Tibial nerve (tissue), 4 donors: ENCODE data around the gene ALDH3B1. TPM values are rescaled to one million over a fixed set of nuclear protein-coding genes. Genes with fewer than 3 reads are reported as not detected.

ENCODE experiments used
- DNase-seq, 2 donors: peaks; one replicate each; pipeline ENCODE4 v3.0.0-alpha.2; 2019; ENCODE audit warnings: low spot score in 2 of 2
- H3K27ac ChIP-seq, 4 donors: fragments of 200-600 bp; sonication (generic) in 3 of 4; one replicate each; pipeline ENCODE4 v1.5.1; 2017 to 2019; ENCODE audit warnings: mild to moderate bottlenecking in 1 of 4
- H3K27me3 ChIP-seq, 2 donors: fragments of 200-600 bp; sonication (generic) in 1 of 2; one replicate each; pipeline versions ENCODE4 v1.5.1 to v1.6.0; 2017 to 2019
- H3K36me3 ChIP-seq, 3 donors: fragments of 200-600 bp; sonication (generic); one replicate each; pipeline ENCODE4 v1.5.1; 2018 to 2019
- H3K4me1 ChIP-seq, 4 donors: fragments of 200-600 bp; sonication (generic) in 3 of 4; one replicate each; pipeline ENCODE4 v1.5.1; 2017 to 2019
- H3K4me3 ChIP-seq, 4 donors: fragments of 200-600 bp; sonication (generic) in 3 of 4; one replicate each; pipeline ENCODE4 v1.5.1; 2017 to 2019; ENCODE audit warnings: mild to moderate bottlenecking in 1 of 4, moderate library complexity in 1 of 4
- H3K9me3 ChIP-seq, 4 donors: fragments of 200-600 bp; sonication (generic) in 3 of 4; one replicate each; pipeline ENCODE4 v1.5.1; 2017 to 2019
- CTCF ChIP-seq, 5 experiments: fragments of 200-600 bp in 3 of 5; fragments of 450-650 bp in 2 of 5; sonication (generic) in 3 of 5; IDR thresholded peaks; one replicate each; pipeline ENCODE4 v1.5.1; 2016 to 2019; ENCODE audit warnings: antibody characterized with exemption in 5 of 5, mild to moderate bottlenecking in 3 of 5, moderate library complexity in 2 of 5
- EP300 ChIP-seq, 2 donors: sonication (generic); formaldehyde crosslinking; IDR thresholded peaks; one replicate each; pipeline ENCODE4 v1.6.1; 2017; ENCODE audit warnings: antibody characterized with exemption in 2 of 2, mild to moderate bottlenecking in 1 of 2
- POLR2A ChIP-seq, 2 donors: fragments of 450-650 bp; IDR thresholded peaks; one replicate each; pipeline ENCODE4 v1.6.1; 2017; ENCODE audit warnings: antibody characterized with exemption in 2 of 2, mild to moderate bottlenecking in 2 of 2, moderate library complexity in 2 of 2
- WGBS, 2 donors: methylation state at CpG; one replicate each; pipeline ENCODE4 v1.1.5; 2018; 5-methylcytosine and 5-hydroxymethylcytosine counted together
- total RNA-seq, 4 donors: library from RNA; depleted of rRNA; stranded (reverse); fragments of >200 nt; gene quantifications; one replicate each; pipeline ENCODE4 v1.1.0, GENCODE V29; 2016

ALDH3B1 gene
- total RNA-seq, 4 donors from 2014 or later = 80.4 to 137 (median 91.8) TPM

- peaks cover 0 to 73% (median 15%) of the 10 kb centered on the region in 3 donors for H3K36me3 ChIP-seq
- TF ChIP-seq CTCF (IDR thresholded peaks at IDR 0.05) = no peak
- no peak for TF ChIP-seq POLR2A (IDR thresholded peaks at IDR 0.05)
- no peak for TF ChIP-seq EP300 (IDR thresholded peaks at IDR 0.05)
- no peaks in the 10 kb centered on the region for H3K27me3 ChIP-seq
- no peak overlapping the region for H3K4me3 ChIP-seq
- H3K4me1 ChIP-seq = peaks cover 0 to 4% (median 0%) of the 10 kb centered on the region in 4 donors
- WGBS, 2 donors = 47 to 54% methylated on average over 8 to 9 of the region's 9 CpGs
- no peak overlapping the region for H3K27ac ChIP-seq
- DNase-seq = no peak
- no peaks in the 10 kb centered on the region for H3K9me3 ChIP-seq
Measured at GRCh38 chr11:68053117-68053516, 43.0 kb downstream of the ALDH3B1 start.

DNA sequence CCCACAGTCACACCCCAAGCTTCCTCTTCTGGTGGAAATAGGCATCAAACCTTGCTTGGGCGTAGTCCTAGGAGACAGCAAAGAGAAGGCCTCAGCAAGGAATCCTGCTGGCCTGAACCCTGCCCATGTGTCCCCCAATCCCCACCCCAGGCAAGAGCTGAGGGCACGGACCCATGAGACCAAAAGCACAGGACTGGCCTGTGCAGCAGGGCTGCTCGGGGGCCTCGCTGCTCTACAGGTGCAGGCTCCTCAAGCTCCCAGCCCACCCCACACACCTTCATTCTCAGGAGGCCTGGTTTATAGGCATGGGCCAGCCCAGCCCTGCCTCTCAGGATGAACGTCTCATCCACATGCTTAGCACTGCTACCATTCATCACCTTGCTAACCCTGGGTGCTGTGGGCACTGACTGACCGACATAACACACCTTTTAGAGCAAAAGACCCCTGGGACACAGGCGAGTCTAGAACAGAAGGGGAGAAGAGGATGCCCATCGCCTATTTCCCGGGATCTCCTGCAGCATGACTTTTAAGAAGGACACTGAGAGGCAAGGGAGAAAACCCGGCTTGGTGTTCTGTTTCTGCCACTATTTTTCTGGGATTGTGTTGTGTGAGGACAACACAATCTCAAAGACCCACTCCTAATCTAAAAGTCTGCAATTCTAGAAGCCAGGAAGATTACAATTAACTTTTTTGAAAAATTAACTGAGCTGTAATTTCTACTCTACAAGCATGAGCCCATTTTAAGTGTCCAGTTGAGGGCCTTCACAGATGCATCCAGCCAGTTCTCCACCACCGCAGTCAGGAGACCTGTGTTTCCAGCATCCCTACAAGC is 44.1 kb downstream of the ALDH3B1 start:
- DNase-seq = no peak

DNA sequence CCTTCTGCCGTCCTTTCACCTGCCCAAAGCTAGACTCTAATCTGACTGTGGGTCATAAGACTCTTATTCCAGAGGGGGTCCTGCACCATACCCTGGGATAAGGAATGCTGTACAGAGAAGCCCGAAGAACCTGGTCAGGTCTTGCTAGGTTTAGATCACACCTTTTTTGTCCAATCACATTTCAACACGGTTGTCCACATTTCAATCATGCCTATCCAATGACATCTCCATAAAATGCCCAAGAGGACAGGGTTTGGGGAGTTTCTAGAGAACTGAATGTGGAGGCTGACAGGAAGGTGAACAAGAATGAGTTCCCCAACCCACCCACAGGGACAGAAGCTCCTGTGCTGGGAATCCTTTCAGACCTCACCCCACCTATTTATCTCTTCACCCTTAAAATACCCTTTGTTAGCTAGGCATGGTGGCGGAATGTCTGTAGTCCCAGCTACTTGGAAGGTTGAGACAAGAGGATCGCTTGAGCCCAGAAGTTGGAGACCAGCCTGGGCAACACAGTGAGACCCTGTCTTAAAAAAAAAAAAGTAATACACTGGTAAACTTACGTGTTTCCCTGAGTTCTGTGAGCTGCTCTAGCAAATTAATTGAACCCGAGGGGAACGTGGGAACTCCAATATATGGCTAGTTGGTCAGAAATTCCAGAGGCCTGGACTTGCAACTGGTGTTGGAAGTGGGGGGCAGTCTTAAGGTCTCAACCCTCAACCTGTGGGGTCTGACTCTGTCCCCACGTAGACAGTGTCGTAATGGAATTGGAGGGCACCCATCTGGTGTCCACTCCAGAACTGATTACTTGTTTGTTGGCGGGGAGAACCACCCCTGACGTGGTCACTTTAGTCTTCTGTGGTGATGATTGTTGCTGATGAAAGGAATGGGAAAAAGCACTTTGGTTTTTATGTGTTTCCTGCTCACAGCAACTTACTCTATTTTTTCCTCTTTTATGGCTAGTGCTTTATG is 46.5 kb downstream of the ALDH3B1 start:
- TF ChIP-seq EP300 (IDR thresholded peaks at IDR 0.05) (no peak), POLR2A (IDR thresholded peaks at IDR 0.05) (no peak), CTCF (IDR thresholded peaks at IDR 0.05) (no peak)
- no peak overlapping the region for H3K4me3 ChIP-seq
- peaks cover 0 to 74% (median 5%) of the 10 kb centered on the region in 3 donors for H3K36me3 ChIP-seq
- H3K4me1 ChIP-seq = no peaks in the 10 kb centered on the region
- 93% methylated on average over 12 of the region's 12 CpGs for WGBS, 2 donors
- H3K9me3 ChIP-seq = no peaks in the 10 kb centered on the region
- H3K27ac ChIP-seq = no peak overlapping the region
- DNase-seq = no peak
- no peaks in the 10 kb centered on the region for H3K27me3 ChIP-seq

More for the DNA sequence above, 44.1 kb downstream of the ALDH3B1 start:
- Histone ChIP-seq H3K36me3 (peaks cover 0 to 74% (median 12%) of the 10 kb centered on the region in 3 donors), H3K4me1 (peaks cover 0 to 4% (median 0%) of the 10 kb centered on the region in 4 donors), H3K9me3 (no peaks in the 10 kb centered on the region), H3K27ac (no peak overlapping the region), H3K4me3 (no peak overlapping the region), H3K27me3 (no peaks in the 10 kb centered on the region)
- TF ChIP-seq CTCF (IDR thresholded peaks at IDR 0.05) = no peak
- TF ChIP-seq EP300 (IDR thresholded peaks at IDR 0.05) = no peak
- no peak for TF ChIP-seq POLR2A (IDR thresholded peaks at IDR 0.05)
- 89 to 90% methylated on average over 11 of the region's 11 CpGs for WGBS, 2 donors

GRCh38 chr11:68057807-68058206 is 47.7 kb downstream of the ALDH3B1 start:
- Histone ChIP-seq H3K4me1 (no peaks in the 10 kb centered on the region), H3K27ac (no peak overlapping the region), H3K36me3 (peaks cover 0 to 74% (median 10%) of the 10 kb centered on the region in 3 donors), H3K27me3 (no peaks in the 10 kb centered on the region), H3K9me3 (no peaks in the 10 kb centered on the region), H3K4me3 (no peak overlapping the region)
- TF ChIP-seq CTCF (IDR thresholded peaks at IDR 0.05) = no peak
- TF ChIP-seq EP300 (IDR thresholded peaks at IDR 0.05) = no peak
- no peak for TF ChIP-seq POLR2A (IDR thresholded peaks at IDR 0.05)
- DNase-seq = no peak
- WGBS, 2 donors = 93 to 97% methylated on average over 4 of the region's 4 CpGs
